Measurements from ENCODE around the gene KCNQ1OT1.

- TF ChIP-seq CTCF (IDR thresholded peaks at IDR 0.05) (no peak), POLR2AphosphoS5 (IDR thresholded peaks at IDR 0.05; ENCODE audit: low read depth, low read length) (no peak), MAX (IDR thresholded peaks at IDR 0.05; ENCODE audit: low read depth) (no peak), GABPA (IDR thresholded peaks at IDR 0.05; ENCODE audit: low read depth) (no peak), TEAD4 (IDR thresholded peaks at IDR 0.05; ENCODE audit: borderline replicate concordance, insufficient read depth) (no peak), ELF1 (IDR thresholded peaks at IDR 0.05) (no peak), EZH2phosphoT487 (IDR thresholded peaks at IDR 0.05; ENCODE audit: borderline replicate concordance, low read depth) (no peak), CHD2 (IDR thresholded peaks at IDR 0.05; ENCODE audit: low read length, partially characterized antibody) (no peak), FOXM1 (IDR thresholded peaks at IDR 0.05; ENCODE audit: low read depth) (no peak), YY1 (IDR thresholded peaks at IDR 0.05; ENCODE audit: low read depth) (no peak)
Observed at GRCh38 chr11:2585566-2586086, 114.2 kb downstream of the KCNQ1OT1 start.

Measured in SK-N-SH (cell line).